Mucosa of descending colon (tissue), 3 donors: ENCODE results near the gene SPRN. TPM values are rescaled to one million over a fixed set of nuclear protein-coding genes. Genes with fewer than 3 reads are reported as not detected.
"Not testable (repeated sequence)": the region's sequence is repeated elsewhere in the genome, so short reads cannot be mapped to it uniquely, and the experiment has no call there.

ENCODE experiments used
- ATAC-seq: fragments of 200-7000 bp; cut with Tn5 transposase; one replicate; pipeline ENCODE4 v1.9.1; 2020; ENCODE audit warnings: mild to moderate bottlenecking, moderate library complexity
- DNase-seq, 3 donors: peaks; one replicate each; pipeline ENCODE4 v3.0.0-alpha.2; 2020
- H3K36me3 ChIP-seq: fragments of 200-600 bp; one replicate; pipeline ENCODE4 v1.8.0; 2021; ENCODE audit warnings: low read depth, mild to moderate bottlenecking
- H3K4me1 ChIP-seq: fragments of 200-600 bp; one replicate; pipeline ENCODE4 v1.8.0; 2021; ENCODE audit warnings: low read depth, mild to moderate bottlenecking
- H3K4me3 ChIP-seq: fragments of 200-600 bp; one replicate; pipeline ENCODE4 v1.8.0; 2021; ENCODE audit warnings: mild to moderate bottlenecking
- H3K9me3 ChIP-seq: fragments of 200-600 bp; one replicate; pipeline ENCODE4 v1.8.0; 2021; ENCODE audit warnings: mild to moderate bottlenecking
- CTCF ChIP-seq: fragments of 200-600 bp; IDR thresholded peaks from one replicate; pipeline ENCODE4 v1.8.0; 2022; ENCODE audit warnings: antibody characterized with exemption, mild to moderate bottlenecking
- intact Hi-C, 2 donors: fragments of 100-400 bp; cut with DNase I in 1 of 2; cut with micrococcal nuclease in 1 of 2; formaldehyde crosslinking; loops; one replicate each; pipeline versions ENCODE4 v1.11.0 to v1.11.1; 2022; cut with DNase I, micrococcal nuclease
- long read RNA-seq, 2 donors: library from polyadenylated mRNA; unstranded; transcript quantifications; one replicate each; pipeline ENCODE4 v2.0.0, GENCODE V29; 2019 to 2021
- total RNA-seq, 3 donors: library from RNA; stranded (reverse); fragmentation: NEBNext Ultra II Directional in 2 of 3; extraction: Animal tissue kit (Norgen Biotek cat#: 25700) in 2 of 3; gene quantifications; one replicate each; pipeline versions ENCODE4 v1.2.1 to v1.2.4, GENCODE V29; 2021 to 2023
- donor health status: DM: no; HTN: no; CAD: no; lungs with moderate emphysema.
- donor health status: DM: no; HTN: no; CAD: no.
- donor health status: DM: no; HTN: yes; CAD: no.

The SPRN gene, protein sequence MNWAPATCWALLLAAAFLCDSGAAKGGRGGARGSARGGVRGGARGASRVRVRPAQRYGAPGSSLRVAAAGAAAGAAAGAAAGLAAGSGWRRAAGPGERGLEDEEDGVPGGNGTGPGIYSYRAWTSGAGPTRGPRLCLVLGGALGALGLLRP
- under 1 TPM in 1 of 3 donors, not detected in 2; 0.25 TPM for total RNA-seq
- long read RNA-seq, donor 1, partial matches to known transcripts, result 0 of 1 reads
- long read RNA-seq, donor 1, other reads (novel, unspliced or antisense), result 1 of 1 reads
- long read RNA-seq, donor 2, result 0 reads

GRCh38 chr10:133424601-133425000 lies at the start of gene SPRN:
Gene SPRN (minus strand): TSS chr10:133424625. CDS start chr10:133423681, 944 bp downstream.
- peak; percentile 10 for ATAC-seq
- DNase-seq, H3K9me3 ChIP-seq, H3K4me1 ChIP-seq, H3K4me3 ChIP-seq, H3K36me3 ChIP-seq: not testable (repeated sequence)
- intact Hi-C loops, result loop anchor here in 1 of 2 donors (10.0 kb wide), 1 partner anchor 150 kb away; no protein-coding TSS in a partner anchor

- DNase-seq (no peak), ATAC-seq (no peak)
- H3K4me1 ChIP-seq, result no peaks in the 10 kb centered on the region
- TF ChIP-seq CTCF, result no peak
- H3K4me3 ChIP-seq, result no peak overlapping the region
- H3K36me3 ChIP-seq, result no peaks in the 10 kb centered on the region
- intact Hi-C loops, result no loop called here
- no peaks in the 10 kb centered on the region for H3K9me3 ChIP-seq
Measured at GRCh38 chr10:133474027-133474426, 49.6 kb upstream of the SPRN start.

DNA sequence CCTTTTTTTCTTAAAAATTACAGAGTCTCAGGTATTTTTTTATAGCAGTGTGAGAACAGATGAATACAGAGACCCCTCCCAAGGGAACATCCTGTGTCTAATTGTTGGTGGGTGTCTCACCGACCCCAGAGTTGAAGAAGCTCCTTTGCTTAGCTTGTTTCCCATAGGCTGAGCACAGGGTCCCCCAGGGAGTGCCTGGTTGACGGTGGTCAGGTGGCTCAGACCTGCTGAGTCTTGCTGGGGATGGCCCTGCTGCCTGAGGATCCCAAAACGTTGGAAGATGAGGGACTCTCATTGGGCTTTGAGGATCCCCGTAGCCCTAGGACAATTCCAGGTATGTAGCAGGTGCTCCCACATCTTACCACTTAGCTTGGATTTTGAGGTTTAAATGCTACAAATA lies 48.8 kb upstream of the SPRN start:
- no peaks in the 10 kb centered on the region for H3K9me3 ChIP-seq
- intact Hi-C loops, result no loop called here
- H3K4me3 ChIP-seq, result no peak overlapping the region
- ATAC-seq (no peak), DNase-seq (no peak)
- TF ChIP-seq CTCF, result no peak
- no peaks in the 10 kb centered on the region for H3K4me1 ChIP-seq
- H3K36me3 ChIP-seq, result no peaks in the 10 kb centered on the region

DNA sequence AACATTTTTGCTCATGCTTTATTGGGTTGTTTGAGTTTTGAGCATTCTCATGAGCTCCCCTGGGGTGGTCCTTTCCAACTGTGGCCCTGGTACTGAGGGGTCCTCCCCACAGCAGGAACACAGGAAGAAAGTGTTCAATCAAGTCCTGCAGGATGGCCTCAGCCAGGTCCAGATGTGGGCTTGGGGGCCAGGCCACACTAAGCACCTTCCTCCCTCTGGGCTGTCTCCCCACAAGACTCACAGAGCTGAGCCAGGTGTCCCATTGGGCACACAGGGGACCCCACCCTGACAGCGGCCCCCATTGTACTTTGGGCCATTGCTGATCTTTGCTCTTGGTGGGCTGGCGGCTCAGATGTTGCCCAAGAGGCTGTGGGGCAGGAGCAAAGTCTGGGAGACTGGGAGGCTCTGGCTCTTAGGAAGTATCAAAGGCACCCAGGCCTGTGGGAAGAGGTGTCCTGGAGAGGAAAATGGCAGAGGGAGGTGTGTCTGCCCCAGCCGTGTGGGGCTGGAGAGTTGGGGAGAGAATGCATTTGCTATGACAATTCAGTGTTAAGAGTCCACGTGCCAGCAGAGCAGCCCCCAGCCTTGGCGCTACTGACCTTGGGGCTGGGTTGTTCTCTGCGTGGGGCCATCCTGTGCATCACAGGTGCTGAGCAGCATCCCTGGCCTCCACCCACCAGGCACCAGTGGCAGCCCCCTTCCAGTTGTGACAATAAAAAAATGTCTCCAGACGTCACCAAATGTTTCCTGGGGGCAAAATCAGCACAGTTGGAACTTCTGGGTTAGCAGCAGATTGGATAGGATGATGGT lies 47.1 kb upstream of the SPRN start:
- DNase-seq, result no peak

DNA sequence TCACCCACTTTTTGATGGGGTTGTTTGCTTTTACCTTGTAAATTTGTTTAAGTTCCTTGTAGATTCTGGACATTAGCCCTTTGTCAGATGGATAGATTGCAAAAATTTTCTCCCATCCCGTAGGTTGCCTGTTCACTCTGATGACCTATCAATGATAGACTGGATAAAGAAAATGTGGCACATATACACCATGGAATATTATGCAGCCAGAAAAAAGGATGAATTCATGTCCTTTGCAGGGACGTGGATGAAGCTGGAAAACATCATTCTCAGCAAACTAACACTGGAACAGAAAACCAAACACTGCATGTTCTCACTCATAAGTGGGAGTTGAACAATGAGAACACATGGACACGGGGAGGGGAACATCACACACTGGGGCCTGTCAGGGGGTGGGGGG lies 44.8 kb upstream of the SPRN start:
- ATAC-seq, H3K4me3 ChIP-seq, DNase-seq, H3K36me3 ChIP-seq, intact Hi-C loops, H3K9me3 ChIP-seq, H3K4me1 ChIP-seq: not testable (repeated sequence)

More for the DNA sequence above, 47.1 kb upstream of the SPRN start:
- H3K4me3 ChIP-seq, result no peak overlapping the region
- no peaks in the 10 kb centered on the region for H3K9me3 ChIP-seq
- TF ChIP-seq CTCF, result no peak
- no peaks in the 10 kb centered on the region for H3K4me1 ChIP-seq
- no peaks in the 10 kb centered on the region for H3K36me3 ChIP-seq
- no peak for ATAC-seq
- intact Hi-C loops, result no loop called here

DNA sequence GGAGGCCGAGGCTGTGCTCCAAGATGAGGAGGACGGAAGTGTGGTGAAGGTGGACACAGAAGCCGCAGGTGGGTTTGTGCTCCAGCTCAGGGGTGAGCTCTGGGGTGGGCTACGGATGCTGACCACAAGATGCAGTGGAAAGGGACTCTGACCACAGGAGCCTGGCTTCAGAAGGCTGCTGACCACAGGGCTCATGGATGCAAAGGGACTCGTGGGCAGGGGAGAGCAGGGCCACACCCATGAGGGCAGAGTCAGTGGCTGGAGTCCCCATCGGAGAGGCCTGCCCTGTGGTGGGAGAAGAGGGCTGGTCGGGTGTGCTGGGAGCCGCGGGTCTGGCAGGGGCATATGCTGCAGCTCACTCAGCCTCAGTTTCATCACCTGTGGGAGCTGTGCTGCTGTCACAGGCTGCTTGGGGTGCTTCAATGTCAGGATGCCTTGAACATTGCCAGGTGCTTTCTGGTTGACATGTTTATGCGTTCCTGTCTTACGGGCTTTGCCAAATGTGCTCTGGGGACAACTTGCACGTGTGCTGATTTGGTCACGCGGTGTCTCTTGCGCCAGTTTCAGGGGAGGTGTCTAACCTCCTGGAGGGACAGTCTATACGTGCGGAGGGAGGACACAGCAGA lies 43.0 kb upstream of the SPRN start:
- ATAC-seq (no peak), DNase-seq (no peak)
- H3K4me3 ChIP-seq, result no peak overlapping the region
- no peak for TF ChIP-seq CTCF
- no peaks in the 10 kb centered on the region for H3K4me1 ChIP-seq
- H3K36me3 ChIP-seq, result no peaks in the 10 kb centered on the region
- intact Hi-C loops, result no loop called here
- H3K9me3 ChIP-seq, result no peaks in the 10 kb centered on the region
